ENCODE results near the gene NR2C2AP. TPM values are rescaled to one million over a fixed set of nuclear protein-coding genes. Genes with fewer than 3 reads are reported as not detected.
A peak's percentile ranks its signal among the peaks of the same experiment; 100 is the strongest.

The NR2C2AP gene
- total and polyA plus RNA-seq, 2 donors (not counting 1 experiment from before 2014, with no cell fraction given) = 27.4 to 29.3 TPM

DNA sequence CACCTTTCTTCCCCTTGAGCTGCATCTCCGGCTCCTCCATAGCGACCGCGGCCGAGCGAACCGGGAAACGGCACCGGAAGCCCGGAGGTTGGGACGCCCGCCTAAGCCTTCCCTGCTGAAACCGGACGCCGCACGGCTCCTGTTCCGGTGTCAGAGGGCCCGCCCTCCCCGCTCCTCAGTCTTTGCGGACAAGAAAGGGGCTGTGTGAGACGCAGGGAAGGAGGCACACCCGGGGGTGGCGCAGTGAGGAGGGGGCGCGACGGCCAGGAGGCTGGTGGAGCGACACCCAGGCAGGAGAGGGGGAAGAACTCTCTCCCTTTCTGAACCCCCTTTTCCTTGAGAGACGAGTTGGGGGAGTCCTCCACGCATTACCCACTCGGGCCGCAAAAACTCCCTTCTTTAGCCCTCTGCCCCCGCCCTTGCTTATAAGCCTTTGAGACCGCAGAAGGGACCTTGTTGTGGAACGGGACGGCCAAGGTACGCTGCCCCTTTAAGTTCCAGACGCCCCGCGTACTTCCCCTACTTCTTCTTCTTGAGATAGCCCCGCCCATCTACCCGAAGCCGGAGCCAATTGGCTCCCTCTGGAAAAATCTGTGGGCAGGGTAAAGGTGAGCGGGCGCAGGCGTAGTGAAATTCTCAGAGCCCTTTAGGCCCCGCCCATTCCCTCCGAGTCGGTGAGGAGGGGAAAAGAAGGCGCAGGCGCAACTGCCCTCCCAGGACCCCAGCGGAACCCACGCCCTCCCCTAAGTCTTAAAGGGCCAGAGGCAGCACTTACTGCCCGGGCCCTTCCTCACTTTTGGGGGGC, 10.9 kb downstream of the NR2C2AP start, which contains the start of the genes BORCS8 and RFXANK:
BORCS8 (minus strand) TSS at position 75 of the 805 bp plus-strand sequence; CDS start at position 40, 35 bp downstream.
RFXANK (plus strand) TSS at position 181 of the 805 bp plus-strand sequence. CDS start 1,689 bp downstream, outside the sequence.
- Histone ChIP-seq H3K79me2 (ENCODE audit: control insufficient read depth, insufficient read depth, low read length) (peaks cover 57% of the 10 kb centered on the region), H3K27ac (ENCODE audit: low read length in 2 of 2) (peak within 1 kb of the TSS; percentile 99 to 100), H3K4me3 (ENCODE audit: control extremely low read depth in 1 of 5, extremely low read depth in 1 of 5, insufficient read depth in 1 of 5, low read depth in 2 of 5, low read length in 4 of 5) (peak within 1 kb of the TSS; percentile 69 to 99 (median 93)), H3K27me3 (replicated peaks in 1 of 4; ENCODE audit: control extremely low read depth in 1 of 4, control insufficient read depth in 3 of 4, insufficient read depth in 4 of 4, low read length in 3 of 4) (no peaks in the 10 kb centered on the region), H2AFZ (ENCODE audit: insufficient read depth, low read depth, low read length, poor library complexity, severe bottlenecking) (peak within 1 kb of the TSS; percentile 94), H3K4me1 (ENCODE audit: control insufficient read depth in 2 of 2, insufficient read depth in 2 of 2, low read length in 2 of 2) (peaks cover 28 to 42% of the 10 kb centered on the region in 2 donors), H3K4me2 (replicated peaks; ENCODE audit: low read depth, low read length, poor library complexity, severe bottlenecking) (peak within 1 kb of the TSS; percentile 87), H3K9ac (ENCODE audit: low read length) (peak within 1 kb of the TSS; percentile 98), H3K9me3 (ENCODE audit: control extremely low read depth in 1 of 3, control insufficient read depth in 2 of 3, insufficient read depth in 1 of 3, low read length in 2 of 3) (no peaks in the 10 kb centered on the region), H3K36me3 (replicated peaks in 1 of 2; ENCODE audit: control extremely low read depth in 1 of 2, control insufficient read depth in 1 of 2, extremely low read depth in 1 of 2, insufficient read depth in 2 of 2, low read length in 1 of 2) (peaks cover 0 to 6% of the 10 kb centered on the region in 2 experiments), H4K20me1 (ENCODE audit: control insufficient read depth, insufficient read depth, low read length, poor library complexity, severe bottlenecking) (peaks cover 13% of the 10 kb centered on the region)
- Mint-ChIP-seq H3K4me3 (peak within 1 kb of the TSS; percentile 97), H3K27me3 (no peaks in the 10 kb centered on the region), H3K27ac (peak within 1 kb of the TSS; percentile 98), H3K9me3 (ENCODE audit: insufficient read depth) (no peaks in the 10 kb centered on the region), H3K4me1 (peaks cover 48% of the 10 kb centered on the region)
- peak; percentile 99 for DNase-seq
- TF ChIP-seq EZH2 (IDR thresholded peaks at IDR 0.05; ENCODE audit: borderline replicate concordance, insufficient read depth, low read depth, low read length, poor library complexity, severe bottlenecking) = no peak
- TF ChIP-seq, protein P1, sequence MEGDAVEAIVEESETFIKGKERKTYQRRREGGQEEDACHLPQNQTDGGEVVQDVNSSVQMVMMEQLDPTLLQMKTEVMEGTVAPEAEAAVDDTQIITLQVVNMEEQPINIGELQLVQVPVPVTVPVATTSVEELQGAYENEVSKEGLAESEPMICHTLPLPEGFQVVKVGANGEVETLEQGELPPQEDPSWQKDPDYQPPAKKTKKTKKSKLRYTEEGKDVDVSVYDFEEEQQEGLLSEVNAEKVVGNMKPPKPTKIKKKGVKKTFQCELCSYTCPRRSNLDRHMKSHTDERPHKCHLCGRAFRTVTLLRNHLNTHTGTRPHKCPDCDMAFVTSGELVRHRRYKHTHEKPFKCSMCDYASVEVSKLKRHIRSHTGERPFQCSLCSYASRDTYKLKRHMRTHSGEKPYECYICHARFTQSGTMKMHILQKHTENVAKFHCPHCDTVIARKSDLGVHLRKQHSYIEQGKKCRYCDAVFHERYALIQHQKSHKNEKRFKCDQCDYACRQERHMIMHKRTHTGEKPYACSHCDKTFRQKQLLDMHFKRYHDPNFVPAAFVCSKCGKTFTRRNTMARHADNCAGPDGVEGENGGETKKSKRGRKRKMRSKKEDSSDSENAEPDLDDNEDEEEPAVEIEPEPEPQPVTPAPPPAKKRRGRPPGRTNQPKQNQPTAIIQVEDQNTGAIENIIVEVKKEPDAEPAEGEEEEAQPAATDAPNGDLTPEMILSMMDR (IDR thresholded peaks at IDR 0.05) = no peak
- ATAC-seq (ENCODE audit: low read depth) = peak; percentile 90
- intact Hi-C loops (cut with micrococcal nuclease) = loop anchor here (1.0 to 5.0 kb wide), 8 partner anchors 11 to 540 kb away; partner anchors contain the start of genes ARMC6, GATAD2A, MAU2 and NR2C2AP
- POLR2A ChIA-PET = interaction anchor here (0.6 to 2.6 kb wide), 6 partner anchors 11 to 1787 kb away, joined by 3 to 14 read pairs (median 4); partner anchors contain the start of genes MAU2, NR2C2AP and SLC25A42
- CTCF ChIA-PET = interaction anchor here (0.5 to 1.3 kb wide), 8 partner anchors 10 to 57 kb away, joined by 3 to 4 read pairs (median 3); partner anchors contain the start of gene NR2C2AP
- 0% methylated on average over 41 of the region's 53 CpGs for WGBS (ENCODE audit: insufficient coverage)
